ENCODE measurements around the gene NPTX1.

Gene NPTX1

DNA sequence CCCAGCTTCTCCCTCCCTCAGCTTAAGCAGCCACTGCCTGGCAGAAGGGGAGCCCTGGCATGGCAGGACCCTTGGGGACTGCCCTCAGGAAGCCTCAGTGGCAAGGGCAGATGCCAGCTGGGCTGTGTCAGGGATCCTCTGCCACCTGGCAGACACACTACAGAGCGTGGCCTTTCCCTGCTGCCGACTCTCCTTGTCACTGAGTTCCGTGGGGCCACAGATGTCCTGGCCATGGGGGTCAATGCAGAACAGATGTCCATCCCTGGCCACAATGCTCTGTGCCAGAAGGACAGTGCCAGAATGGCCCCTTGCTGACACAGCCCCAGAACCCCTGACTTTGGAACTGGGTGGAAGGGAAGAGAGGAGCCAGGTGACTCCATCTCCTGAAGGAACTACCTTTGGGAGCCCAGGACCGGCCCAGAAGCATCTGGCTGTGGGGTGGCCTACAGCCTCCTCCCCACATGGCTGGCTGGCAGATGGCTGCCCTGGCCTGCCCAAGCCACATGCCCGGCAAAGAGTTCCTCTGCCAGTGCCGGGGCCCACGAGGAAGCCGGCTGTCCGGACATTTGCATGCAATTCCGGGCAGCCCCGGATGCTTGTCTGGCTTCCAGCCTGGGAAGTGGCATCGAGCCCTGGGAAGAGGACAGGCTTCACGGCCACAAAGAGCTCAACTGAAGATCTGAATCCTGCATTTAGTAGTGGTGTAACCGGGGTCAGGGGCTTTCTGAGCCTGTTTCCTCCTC, 24.1 kb downstream of the NPTX1 start:
- in situ Hi-C loops (cut with MboI; ENCODE audit: low sequenced_read_pairs, unreplicated experiment) = no loop called here
- DNase-seq (ENCODE audit: low spot score) = no peak
- TF ChIP-seq, protein P1, sequence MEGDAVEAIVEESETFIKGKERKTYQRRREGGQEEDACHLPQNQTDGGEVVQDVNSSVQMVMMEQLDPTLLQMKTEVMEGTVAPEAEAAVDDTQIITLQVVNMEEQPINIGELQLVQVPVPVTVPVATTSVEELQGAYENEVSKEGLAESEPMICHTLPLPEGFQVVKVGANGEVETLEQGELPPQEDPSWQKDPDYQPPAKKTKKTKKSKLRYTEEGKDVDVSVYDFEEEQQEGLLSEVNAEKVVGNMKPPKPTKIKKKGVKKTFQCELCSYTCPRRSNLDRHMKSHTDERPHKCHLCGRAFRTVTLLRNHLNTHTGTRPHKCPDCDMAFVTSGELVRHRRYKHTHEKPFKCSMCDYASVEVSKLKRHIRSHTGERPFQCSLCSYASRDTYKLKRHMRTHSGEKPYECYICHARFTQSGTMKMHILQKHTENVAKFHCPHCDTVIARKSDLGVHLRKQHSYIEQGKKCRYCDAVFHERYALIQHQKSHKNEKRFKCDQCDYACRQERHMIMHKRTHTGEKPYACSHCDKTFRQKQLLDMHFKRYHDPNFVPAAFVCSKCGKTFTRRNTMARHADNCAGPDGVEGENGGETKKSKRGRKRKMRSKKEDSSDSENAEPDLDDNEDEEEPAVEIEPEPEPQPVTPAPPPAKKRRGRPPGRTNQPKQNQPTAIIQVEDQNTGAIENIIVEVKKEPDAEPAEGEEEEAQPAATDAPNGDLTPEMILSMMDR (IDR thresholded peaks at IDR 0.05; ENCODE audit: borderline replicate concordance, control extremely low read depth, extremely low read depth, insufficient read depth, missing control alignments) = no peak

DNA sequence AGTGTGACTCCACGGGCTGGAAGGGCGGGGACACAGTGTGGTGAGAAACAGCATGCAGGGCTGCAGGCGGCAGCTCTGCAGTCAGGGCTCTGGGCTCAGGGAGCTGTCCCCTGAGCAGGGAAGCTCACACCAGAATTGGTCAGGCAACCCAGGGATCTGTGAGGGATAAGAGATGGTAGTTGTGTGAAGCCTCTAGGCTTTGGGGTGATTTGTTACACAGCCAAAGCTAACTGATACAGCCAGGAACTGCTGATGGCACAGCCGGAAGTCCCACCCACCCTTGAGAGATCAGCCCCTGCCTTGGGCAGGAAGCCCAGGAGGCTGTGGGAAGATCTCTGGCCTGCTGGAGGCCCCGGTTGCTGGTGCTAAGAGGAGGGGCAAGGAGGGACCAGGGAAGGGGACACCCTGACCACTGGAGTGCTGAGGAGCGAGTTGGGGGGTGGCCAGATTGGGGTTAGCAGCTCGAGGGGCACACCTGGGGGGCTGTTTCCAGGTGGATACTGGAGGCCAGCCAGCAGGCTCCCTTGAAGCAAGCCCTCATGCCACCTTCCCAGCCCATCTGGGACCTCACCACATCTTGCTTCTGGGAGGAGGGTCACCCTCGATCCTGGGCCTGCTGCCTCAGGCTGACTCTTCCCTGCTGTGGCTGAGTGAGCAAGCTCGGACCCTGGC, 25.2 kb downstream of the NPTX1 start:
- in situ Hi-C loops (cut with MboI; ENCODE audit: low sequenced_read_pairs, unreplicated experiment) = no loop called here
- no peak for DNase-seq (ENCODE audit: low spot score)
- TF ChIP-seq, protein P1 (IDR thresholded peaks at IDR 0.05; ENCODE audit: borderline replicate concordance, control extremely low read depth, extremely low read depth, insufficient read depth, missing control alignments) = no peak

DNA sequence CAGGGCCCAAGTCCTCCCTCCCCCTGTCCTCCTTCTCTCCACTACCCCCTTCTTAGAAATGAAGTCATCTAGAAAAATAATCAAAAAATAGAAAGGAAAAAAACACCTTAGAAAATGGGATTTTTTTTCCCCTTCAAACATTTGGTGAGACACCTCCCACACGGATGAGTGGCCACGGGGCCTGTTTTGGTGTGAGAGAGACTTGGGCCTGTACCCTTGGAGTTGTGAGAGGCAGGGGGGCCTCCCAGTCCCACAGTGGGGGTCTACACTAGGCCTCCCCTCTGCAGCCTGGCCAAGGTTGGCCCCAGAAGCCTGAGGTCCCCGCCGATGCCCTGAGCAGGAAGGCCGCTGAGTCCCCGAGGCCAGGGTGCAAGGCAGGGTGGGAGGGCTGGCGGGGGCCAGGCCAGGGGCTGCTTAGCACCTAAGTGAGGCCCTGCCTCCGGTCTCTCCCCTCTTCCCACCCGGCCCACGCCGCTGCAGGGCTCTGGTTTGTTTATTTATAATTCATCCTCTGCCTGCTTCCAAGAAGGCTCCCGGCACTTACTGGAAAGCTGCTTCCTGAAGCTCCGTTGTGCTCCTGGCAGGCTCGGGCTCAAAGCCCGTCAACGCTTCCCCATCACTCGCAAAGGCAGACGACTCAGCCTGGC, 26.4 kb downstream of the NPTX1 start:
- no peak for DNase-seq (ENCODE audit: low spot score)
- TF ChIP-seq, protein P1 (IDR thresholded peaks at IDR 0.05; ENCODE audit: borderline replicate concordance, control extremely low read depth, extremely low read depth, insufficient read depth, missing control alignments) = no peak
- in situ Hi-C loops (cut with MboI; ENCODE audit: low sequenced_read_pairs, unreplicated experiment) = no loop called here

DNA sequence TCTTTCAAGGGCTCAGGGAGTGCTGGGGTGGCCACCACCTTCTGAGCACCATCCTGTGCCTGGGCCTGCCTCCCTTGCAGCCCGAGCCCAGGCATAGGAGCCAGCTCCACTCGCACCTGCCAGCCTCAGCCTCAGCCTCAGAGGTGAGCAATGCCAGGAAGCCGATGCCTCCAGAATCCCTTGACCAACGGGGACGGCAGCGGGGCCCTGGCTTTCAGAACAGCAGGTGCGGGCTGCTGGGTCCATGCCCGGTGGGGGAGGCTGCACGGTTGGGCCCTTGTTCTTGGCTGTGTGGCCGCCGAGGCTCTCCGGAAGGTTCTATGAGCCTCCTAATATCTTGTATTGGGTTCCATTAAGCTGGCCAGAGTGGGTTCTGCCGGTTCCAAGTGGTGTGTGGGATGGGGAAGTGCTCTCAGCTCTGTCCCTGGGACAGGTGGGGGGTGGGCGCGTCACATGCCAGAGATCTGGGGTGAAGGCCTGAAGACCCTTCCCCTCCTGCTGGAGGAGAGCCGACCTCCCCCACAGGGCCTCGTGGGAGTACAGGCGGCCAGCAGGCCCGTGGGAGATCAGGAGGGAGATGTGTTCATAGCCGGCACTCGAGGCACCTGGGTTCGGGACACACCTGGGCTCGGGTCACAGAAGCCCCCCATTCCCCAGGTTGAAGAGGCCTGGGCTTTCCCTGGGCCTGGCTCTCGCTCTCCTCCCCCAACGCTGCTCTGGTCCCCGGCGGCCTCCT, 27.0 kb downstream of the NPTX1 start:
- no peak for DNase-seq (ENCODE audit: low spot score)
- TF ChIP-seq, protein P1 (IDR thresholded peaks at IDR 0.05; ENCODE audit: borderline replicate concordance, control extremely low read depth, extremely low read depth, insufficient read depth, missing control alignments) = no peak
- in situ Hi-C loops (cut with MboI; ENCODE audit: low sequenced_read_pairs, unreplicated experiment) = no loop called here

DNA sequence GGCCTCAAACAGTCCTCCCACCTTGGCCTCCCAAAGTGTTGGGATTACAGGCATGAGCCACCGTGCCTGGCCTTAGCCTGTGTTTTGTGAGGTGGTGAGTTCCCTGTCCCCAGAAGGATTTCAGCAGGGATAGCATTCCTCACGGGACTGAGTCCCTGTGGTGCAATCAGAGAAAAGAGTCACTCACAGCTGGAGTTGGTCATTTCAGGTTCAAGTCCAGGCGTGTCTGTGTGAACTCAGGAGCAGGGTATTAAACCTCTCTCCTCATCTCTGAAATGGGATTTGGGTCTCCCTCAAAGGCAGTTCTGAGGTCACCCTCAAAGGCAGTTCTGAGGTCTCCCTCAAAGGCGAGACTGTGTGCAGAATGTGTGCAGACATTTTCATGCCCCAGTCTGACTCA, 28.6 kb downstream of the NPTX1 start:
- in situ Hi-C loops (cut with MboI; ENCODE audit: low sequenced_read_pairs, unreplicated experiment) = no loop called here
- TF ChIP-seq, protein P1 (IDR thresholded peaks at IDR 0.05; ENCODE audit: borderline replicate concordance, control extremely low read depth, extremely low read depth, insufficient read depth, missing control alignments) = no peak
- DNase-seq (ENCODE audit: low spot score) = no peak
